ENCODE data around the gene HPS5.
"Not testable (repeated sequence)": the region's sequence is repeated elsewhere in the genome, so short reads cannot be mapped to it uniquely, and the experiment has no call there.

HPS5 gene

DNA sequence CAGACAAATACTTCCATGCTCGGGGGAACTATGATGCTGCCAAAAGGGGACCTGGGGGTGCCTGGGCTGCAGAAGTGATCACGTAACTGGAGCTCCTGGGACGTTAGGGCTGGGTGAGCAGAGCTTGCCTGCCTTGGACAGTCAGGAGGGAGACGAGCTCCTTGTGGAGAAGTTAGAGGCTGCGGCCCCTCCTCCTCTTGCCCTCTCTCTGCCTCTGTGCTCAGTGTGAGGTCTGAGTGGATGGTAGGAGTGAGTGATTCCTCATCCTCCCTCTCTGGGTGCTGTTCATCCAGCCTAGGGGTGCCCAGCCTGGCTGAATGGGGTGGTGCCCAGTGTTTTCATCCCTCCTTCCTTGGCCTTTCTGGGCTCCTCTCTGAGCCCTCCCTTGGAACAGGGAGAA is 52.7 kb downstream of the HPS5 start:
- not testable (repeated sequence) for DNase-seq (ENCODE audit: low read depth, low spot score)

DNA sequence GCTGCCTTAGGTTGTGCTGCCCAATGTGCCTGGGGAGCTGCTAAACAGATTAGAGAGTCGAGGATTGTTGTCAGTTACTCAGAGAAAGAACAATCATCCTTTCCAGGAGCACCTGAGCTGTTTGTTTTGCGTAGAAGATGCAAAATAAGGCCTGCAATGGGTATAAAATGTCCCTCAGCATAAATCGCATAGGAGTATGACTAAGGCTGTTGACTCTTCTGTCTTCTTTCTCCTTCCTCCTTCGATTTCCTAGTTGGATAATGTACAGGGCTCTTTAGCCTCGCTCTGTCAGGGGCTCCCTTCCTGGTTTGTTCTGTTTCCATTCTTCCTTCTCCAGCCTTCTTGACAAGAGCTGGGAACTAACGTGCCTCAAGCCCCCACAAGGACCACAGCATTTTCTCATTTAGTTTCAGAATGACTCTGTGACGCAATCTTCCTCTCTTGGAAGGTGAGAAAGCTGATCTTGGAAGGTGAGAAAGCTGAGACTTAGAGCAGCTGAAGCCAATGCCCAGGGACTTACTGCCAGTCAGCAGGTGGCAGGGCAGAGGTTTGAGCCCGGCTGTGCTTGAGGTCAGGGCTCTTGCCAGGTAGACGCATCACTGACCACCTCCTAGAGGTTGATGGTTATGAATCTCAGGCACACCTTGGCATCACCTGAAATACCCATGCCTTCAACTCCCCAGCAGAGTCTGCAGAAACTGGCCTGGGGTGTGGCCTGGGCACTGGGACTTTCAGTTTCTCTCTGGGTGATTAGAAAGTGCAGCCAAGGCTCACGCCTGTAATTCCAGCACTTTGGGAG is 54.4 kb downstream of the HPS5 start:
- DNase-seq (ENCODE audit: low read depth, low spot score): not testable (repeated sequence)

DNA sequence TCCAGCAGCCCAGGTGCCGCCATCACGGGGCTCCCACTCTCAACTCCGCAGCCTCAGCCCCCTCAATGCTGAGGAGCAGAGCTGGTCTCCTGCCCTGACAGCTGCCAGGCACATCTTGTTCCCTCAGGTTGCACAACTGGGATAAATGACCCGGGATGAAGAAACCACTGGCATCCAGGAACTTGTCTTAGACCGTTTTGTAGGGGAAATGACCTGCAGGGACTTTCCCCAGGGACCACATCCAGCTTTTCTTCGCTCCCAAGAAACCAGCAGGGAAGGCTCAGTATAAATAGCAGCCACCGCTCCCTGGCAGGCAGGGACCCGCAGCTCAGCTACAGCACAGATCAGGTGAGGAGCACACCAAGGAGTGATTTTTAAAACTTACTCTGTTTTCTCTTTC is 56.0 kb downstream of the HPS5 start, which contains the start of gene SAA1:
TSS of gene SAA1 (plus strand) at position 316 of the 400 bp plus-strand sequence. CDS start 624 bp downstream, outside the sequence.
- no peak for DNase-seq (ENCODE audit: low read depth, low spot score)

DNA sequence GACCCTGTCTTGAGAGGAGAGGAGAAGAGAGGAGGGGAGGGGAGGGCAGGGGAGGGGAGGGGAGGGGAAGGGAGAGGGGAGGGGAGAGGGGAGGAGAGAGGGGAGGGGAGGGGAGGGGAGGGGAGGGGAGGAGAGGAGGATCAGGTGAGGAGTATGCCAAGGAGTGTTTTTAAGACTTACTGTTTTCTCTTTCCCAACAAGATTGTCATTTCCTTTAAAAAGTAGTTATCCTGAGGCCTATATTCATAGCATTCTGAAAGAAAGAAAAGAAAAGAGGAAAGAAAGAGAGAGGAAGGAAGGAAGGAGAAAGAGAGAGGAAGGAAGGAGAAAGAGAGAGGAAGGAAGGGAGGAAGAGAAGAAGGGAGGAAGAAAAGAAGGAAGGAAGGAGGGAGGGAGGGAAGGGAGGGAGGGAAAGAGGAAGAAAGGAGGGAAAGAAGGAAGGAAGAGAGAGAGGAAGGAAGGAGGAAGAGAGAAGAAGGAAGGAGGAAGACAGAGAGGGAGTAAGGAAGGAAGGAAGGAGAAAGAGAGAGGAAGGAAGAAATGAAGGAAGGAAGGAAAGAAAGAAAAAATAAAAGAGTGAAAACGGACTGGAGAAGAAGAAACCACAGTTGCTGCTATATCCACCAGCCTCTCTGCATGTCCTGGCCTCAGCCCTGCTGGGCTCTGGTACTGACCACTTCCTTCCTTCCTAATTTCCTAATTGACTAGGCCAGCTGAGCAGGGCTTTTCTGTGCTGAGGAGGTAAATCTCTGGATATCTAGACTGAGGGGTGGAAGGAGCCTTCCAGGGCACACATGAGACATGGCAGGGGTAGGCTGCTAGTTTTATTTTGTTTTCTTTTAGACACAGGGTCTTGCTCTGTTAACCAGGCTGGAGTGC is 57.0 kb downstream of the HPS5 start:
- no peak for DNase-seq (ENCODE audit: low read depth, low spot score)

DNA sequence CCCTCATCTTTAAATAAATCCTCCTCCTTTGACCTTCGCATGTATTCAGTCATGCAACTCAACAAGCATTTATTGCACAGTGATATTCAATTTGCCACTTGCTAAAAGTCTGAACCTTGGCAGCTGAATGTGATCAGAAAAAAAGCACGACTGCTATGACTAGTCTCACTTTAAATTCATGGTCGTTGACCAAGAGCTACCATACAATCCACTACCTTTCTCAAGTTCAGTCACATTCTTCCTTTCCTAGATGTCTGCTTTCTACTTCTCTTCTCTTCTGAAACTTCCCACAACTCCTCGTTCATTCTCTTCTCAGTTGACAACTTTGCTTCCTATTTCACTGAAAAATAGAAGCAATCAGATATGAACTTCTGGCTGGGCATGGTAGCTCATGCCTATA is 57.9 kb downstream of the HPS5 start:
- no peak for DNase-seq (ENCODE audit: low read depth, low spot score)

DNA sequence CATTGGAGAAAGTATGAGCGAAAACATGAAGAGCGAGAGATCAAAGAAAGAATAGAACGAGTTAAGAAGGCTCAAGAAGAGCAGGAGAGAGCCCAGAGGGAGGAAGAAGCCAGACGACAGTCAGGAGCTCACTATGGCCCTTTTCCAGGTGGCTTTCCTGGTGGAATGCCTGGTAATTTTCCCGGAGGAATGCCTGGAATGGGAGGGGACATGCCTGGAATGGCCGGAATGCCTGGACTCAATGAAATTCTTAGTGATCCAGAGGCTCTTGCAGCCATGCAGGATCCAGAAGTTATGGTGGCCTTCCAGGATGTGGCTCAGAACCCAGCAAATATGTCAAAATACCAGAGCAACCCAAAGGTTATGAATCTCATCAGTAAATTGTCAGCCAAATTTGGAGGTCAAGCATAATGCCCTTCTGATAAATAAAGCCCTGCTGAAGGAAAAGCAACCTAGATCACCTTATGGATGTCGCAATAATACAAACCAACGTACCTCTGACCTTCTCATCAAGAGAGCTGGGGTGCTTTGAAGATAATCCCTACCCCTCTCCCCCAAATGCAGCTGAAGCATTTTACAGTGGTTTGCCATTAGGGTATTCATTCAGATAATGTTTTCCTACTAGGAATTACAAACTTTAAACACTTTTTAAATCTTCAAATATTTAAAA is 59.1 kb downstream of the HPS5 start:
- DNase-seq (ENCODE audit: low read depth, low spot score): not testable (repeated sequence)

DNA sequence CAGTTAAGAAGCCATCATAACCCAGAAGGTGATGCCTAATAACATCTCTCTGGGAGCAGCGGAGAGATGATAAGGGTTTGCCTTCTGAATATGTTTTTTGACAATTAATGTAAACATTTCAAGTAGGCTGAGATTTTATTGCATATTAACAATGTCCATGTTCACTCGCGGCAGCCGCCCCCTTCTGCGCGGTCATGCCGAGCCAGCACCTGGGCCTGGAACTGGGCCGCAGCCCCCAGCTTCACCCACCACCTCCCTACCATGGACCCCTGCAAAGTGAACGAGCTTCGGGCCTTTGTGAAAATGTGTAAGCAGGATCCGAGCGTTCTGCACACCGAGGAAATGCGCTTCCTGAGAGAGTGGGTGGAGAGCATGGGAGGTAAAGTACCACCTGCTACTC is 60.2 kb downstream of the HPS5 start:
- no peak for DNase-seq (ENCODE audit: low read depth, low spot score)

DNA sequence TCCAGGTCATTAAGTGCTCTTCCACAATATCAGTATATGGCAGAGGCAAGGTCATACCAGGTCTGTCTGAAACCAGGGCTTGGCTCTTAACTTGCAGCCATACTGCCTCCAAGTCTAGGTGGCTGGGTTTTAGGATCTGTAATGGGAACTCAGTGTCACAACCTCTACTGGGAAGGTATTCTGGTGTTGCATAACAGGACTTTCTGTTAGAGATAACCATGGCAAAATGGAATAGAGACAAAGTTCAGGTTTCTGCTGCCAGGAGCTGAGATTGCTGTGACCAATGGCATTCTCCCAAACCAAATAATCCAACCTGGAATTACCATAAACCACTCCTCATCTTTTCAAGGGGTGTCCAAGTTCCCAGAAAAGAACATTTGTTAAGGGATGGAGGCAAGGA is 62.7 kb downstream of the HPS5 start:
- no peak for DNase-seq (ENCODE audit: low read depth, low spot score)

DNA sequence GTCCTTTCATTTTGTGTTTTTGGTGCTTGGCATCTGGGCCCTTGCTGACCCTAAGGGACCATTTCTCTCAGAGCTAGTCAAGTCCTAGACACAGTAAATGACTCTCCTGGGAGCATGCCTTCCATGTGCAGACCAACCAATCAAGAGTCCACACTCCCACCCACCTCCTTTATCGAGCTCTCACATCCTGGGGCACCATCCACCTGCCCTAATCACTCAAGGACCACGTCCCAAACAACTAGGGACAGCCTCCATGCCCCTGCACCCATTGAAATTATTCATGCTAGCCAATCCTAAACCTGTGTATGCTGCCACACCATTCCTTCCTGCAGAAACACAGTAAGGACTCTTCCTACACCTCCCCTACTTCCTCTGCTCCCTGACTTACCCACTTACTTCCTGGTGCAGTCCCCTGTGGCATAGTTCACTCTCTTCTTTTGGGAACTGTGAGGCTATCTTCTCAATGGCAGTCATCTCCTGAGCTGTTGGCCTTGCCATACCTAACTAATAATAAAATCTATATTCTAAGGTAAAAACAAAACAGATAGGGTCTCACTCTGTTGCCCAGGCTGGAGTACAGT is 67.1 kb downstream of the HPS5 start:
- DNase-seq (ENCODE audit: low read depth, low spot score): no peak

DNA sequence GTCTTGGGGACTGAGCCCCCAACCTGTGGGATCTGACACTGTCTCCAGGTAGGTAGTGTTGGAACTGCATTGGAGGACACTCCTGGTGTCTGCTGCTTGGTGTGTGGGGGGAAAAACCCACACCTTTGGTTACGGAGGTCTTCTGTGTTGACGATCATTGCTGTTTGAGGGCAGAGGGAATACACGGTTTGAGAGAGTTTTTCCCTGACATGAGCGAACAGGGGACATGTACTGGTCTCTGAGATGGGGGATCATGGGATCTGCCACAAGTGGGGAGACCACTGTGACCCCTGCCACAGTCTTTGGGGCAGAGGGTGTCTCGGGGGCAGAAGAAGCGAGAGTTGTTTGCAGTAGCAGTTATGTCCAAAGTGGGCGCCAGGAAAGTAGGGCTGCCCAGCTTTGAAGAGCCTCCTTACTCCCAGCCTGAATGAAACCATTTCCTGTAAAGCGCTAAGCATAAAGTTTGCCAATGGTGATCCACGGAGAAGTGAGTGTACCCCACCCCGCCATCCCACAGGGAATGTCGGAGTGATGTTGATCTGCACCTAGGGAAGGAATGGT is 68.1 kb downstream of the HPS5 start:
- DNase-seq (ENCODE audit: low read depth, low spot score): no peak

DNA sequence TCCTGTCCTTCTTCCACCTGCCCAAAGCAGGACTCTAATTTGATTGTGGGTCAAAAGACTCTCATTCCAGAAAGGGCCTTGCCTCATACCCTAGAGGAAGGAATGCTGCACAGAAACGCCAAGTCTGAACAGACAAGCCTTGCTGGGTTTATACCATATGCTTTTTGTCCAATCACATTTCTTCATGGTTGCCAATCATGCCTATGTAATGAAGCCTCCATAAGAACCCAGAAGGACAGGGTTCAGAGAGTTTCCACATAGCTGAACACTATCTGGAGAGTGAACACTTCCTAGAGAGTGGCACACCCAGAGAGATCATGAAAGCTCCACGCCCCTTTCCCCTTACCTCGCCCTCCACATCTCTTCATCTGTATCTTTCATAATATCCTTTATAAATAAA is 68.7 kb downstream of the HPS5 start:
- no peak for DNase-seq (ENCODE audit: low read depth, low spot score)

DNA sequence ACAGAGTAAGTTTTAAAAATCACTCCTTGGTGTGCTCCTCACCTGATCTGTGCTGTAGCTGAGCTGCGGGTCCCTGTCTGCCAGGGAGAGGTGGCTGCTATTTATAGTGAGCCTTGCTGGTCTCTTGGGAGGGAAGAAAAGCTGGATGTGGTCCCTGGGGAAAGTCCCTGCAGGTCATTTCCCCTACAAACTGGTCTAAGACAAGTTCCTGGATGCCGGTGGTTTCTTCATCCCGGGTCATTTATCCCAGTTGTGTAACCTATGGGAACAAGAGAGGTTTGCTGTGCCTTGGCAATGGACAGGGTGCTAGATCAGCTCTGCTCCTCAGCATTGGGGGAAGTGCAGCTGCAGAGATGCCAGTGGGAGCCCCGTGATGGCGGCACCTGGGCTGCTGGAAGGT is 73.4 kb downstream of the HPS5 start, which contains the start of gene SAA2:
TSS of gene SAA2 (minus strand) at position 108 of the 400 bp plus-strand sequence. CDS start 657 bp downstream, outside the sequence.
- DNase-seq (ENCODE audit: low read depth, low spot score): no peak

DNA sequence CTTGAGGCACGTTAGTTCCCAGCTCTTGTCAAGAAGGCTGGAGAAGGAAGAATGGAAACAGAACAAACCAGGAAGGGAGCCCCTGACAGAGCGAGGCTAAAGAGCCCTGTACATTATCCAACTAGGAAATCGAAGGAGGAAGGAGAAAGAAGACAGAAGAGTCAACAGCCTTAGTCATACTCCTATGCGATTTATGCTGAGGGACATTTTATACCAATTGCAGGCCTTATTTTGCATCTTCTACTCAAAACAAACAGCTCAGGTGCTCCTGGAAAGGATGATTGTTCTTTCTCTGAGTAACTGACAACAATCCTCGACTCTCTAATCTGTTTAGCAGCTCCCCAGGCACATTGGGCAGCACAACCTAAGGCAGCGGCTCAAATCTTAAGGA is 74.8 kb downstream of the HPS5 start:
- not testable (repeated sequence) for DNase-seq (ENCODE audit: low read depth, low spot score)

DNA sequence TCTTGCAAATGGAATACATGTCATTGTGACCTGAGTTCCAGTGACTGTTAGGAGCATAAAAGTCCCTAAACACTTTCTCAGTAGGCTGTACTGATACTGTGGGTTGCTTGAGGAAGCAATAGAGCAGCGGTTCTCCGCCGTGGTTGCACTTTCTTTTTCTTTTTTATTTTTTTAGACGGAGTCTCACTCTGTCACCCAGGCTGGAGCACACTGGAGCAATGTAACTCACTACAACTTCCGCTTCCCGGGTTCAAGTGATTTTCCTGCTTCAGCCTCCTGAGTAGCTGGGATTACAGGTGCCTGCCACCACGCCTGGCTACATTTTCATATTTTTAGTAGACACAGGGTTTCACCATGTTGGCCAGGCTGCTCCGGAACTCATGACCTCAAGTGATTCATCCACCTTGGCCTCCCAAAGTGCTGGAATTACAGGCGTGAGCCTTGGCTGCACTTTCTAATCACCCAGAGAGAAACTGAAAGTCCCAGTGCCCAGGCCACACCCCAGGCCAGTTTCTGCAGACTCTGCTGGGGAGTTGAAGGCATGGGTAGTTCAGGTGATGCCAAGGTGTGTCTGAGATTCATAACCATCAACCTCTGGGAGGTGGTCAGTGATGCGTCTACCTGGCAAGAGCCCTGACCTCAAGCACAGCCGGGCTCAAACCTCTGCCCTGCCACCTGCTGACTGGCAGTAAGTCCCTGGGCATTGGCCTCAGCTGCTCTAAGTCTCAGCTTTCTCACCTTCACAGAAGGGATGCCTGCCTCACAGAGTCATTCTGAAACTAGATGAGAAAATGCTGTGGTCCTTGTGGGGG is 75.4 kb downstream of the HPS5 start:
- DNase-seq (ENCODE audit: low read depth, low spot score): not testable (repeated sequence)

DNA sequence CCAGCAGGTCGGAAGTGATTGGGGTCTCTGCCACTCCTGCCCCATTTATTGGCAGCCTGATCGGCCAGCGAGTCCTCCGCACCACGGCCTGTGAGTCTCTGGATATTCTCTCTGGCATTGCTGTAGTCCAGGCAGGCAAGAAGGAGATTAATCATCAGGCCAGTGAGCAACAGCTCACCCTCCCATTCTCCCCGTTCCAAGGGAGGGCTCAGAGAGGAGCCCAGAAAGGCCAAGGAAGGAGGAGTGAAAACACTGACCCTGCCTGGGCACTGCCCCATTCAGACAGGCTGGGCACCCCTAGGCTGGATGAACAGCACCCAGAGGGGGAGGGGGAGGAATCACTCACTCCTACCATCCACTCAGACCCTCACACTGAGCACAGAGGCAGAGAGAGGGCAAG is 76.5 kb downstream of the HPS5 start:
- no peak for DNase-seq (ENCODE audit: low read depth, low spot score)

DNA sequence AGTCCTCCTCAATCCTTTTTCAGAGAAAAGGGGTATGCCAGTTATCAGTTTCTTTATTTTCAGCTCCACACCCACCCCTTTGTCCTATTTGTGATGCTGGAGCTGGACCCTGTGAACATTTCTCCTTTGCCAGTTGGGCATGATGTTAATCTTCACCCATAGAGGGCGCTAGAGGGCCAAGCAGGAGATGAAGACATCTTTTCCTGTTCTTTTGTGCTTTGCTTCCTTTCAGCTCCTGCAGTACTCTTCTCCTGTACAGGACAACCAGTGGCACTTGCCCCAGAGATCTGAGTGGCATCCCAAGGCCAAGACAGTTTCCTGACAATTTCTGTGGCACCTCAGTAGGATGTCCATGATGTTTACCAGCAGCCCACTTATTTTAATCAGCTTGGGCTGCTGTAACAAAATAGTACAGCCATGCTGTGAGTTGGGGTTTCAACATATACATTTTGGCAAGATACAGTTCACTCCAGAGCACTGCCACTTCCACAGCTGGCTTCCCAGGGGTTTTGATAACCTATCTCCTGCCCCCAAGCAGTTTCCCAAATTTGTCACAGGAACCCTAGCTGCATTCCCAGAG is 78.1 kb downstream of the HPS5 start:
- peak; percentile 46 for DNase-seq (ENCODE audit: low read depth, low spot score)

DNA sequence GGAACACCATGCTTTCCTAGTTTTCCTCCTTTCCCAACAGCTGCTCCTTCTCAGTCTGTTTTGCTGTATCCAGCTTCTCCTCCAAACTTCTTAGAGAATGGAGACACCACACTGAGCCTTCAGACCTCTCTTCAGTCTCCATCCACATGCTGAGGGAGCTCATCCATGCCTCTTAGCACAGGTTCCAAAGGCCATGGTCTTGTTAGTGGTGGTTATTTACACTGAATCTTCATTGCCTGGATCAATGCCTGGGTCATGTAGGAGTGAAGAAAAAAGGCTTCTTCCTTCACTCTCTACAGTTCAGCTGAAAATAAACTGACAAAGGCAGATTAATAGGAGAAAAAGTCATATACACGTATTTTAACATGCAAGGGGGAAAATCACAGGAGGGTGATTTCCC is 82.3 kb downstream of the HPS5 start:
- DNase-seq (ENCODE audit: low read depth, low spot score): no peak

DNA sequence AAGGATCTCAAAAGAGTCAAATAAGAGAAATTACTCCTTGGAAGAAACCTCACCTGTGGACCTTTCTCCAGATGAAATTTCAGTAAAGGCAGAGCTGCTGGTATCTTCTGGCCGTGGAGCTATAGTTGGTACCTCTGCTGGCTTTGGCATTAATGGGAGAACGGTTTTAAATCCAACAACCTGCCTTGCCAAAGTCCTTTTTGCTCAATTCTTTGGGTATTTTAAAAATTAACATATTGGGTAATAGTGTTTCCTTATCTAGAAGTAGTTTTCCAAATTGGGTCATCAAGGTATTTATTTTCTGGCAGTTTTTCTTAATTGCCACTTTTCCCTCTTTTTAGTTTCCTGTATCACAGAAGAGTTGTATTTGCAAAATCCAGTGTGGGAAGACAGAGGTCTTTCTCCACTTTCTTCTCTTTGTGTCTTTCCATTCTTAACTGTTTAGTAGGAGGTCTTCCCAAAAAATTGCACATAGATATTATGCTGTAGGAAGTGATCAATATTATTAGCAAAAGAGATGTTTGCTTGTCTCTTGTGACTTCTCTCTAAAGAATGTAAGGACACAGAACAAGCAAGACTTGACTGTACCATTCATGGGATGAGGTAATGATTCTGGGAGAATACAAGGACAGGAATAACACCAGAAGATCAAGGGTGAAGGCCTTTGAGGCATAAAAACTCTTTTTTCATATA is 85.1 kb downstream of the HPS5 start, which contains the start of gene SAA4:
TSS of gene SAA4 (minus strand) at position 139 of the 693 bp plus-strand sequence. CDS start 876 bp downstream, outside the sequence.
- DNase-seq (ENCODE audit: low read depth, low spot score): no peak
